IPS DF 6.9 (cell line): ENCODE results near the gene TBC1D7.

Source experiments
- DNase-seq: peaks from one replicate; pipeline ENCODE4 v3.0.0-alpha.2; 2013; ENCODE audit warnings: low read depth, low spot score
- H3K27ac ChIP-seq: one replicate; pipeline ENCODE4 v1.5.1; 2013; ENCODE audit warnings: low read length, control low read depth
- H3K27me3 ChIP-seq: 2 replicates; pipeline ENCODE4 v1.6.1; 2013; ENCODE audit warnings: mild to moderate bottlenecking, low read length; ENCODE audit not compliant: control insufficient read depth, insufficient read depth
- H3K36me3 ChIP-seq: 2 replicates; pipeline ENCODE4 v1.6.1; 2013; ENCODE audit warnings: low read length; ENCODE audit not compliant: control insufficient read depth, insufficient read depth
- H3K4me1 ChIP-seq: 2 replicates; pipeline ENCODE4 v1.6.1; 2013; ENCODE audit warnings: low read length; ENCODE audit not compliant: control insufficient read depth, insufficient read depth
- H3K4me3 ChIP-seq: 2 replicates; pipeline ENCODE4 v1.5.1; 2013; ENCODE audit warnings: mild to moderate bottlenecking, low read length
- H3K9me3 ChIP-seq: 2 replicates; pipeline ENCODE4 v1.6.1; 2013; ENCODE audit warnings: low read length, inconsistent platforms; ENCODE audit not compliant: control insufficient read depth, insufficient read depth
- WGBS: extraction: QIAGEN DNeasy Blood & Tissue Kit; methylation state at CpG from one replicate; pipeline ENCODE4 v1.1.7; 2013; ENCODE audit warnings: mixed read lengths, missing lambda C conversion rate; ENCODE audit not compliant: insufficient read length, insufficient coverage; 5-methylcytosine and 5-hydroxymethylcytosine counted together

Gene TBC1D7

DNA sequence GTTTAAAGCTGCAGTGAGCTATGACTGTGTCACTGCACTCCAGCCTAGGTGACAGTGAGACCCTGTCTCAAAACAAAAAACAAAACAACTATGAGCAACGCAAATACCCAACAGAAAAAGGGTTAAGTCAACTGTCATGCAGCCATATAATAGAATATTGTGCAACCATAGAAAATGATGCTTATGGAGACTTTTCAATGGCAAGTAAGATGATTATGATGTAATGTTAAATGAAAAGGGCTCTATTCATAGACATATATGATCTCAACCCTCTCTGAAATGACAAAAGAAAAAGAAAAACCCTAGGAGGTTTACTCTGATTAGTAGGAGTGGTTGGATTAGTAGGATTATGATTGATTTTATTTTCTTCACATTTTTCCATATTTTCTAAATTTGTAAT, 41.3 kb upstream of the TBC1D7 start:
- Histone ChIP-seq H3K9me3 (no peaks in the 10 kb centered on the region), H3K4me1 (peaks cover 6% of the 10 kb centered on the region; the same call in 1 of the 2 replicates), H3K27ac (no peak overlapping the region), H3K4me3 (no peak overlapping the region), H3K27me3 (no peaks in the 10 kb centered on the region), H3K36me3 (no peaks in the 10 kb centered on the region)
- WGBS = no CpG with 5 or more reads among the region's 1 CpG
- no peak for DNase-seq

DNA sequence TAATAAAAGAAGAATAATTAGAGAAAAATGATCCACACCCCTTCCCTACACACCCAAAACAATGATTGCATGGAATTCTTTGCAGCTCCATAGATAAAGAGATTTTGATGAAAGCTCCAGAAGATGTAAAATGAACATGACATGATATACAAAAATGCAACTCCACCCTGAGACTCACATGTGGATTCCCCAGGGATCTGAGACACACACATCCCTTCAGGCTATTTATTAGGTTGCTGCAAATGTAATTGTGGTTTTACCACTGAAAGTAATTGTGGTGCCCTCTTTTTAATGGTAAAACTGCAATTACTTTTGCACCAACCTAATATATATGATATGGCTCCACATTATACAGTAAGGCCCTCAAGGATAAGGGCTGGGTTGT, 40.4 kb upstream of the TBC1D7 start:
- no peak overlapping the region for H3K27ac ChIP-seq
- no peaks in the 10 kb centered on the region for H3K9me3 ChIP-seq
- DNase-seq = no peak
- H3K4me1 ChIP-seq = peaks cover 7% of the 10 kb centered on the region
- no peaks in the 10 kb centered on the region for H3K36me3 ChIP-seq
- no peak overlapping the region for H3K4me3 ChIP-seq
- no peaks in the 10 kb centered on the region for H3K27me3 ChIP-seq

DNA sequence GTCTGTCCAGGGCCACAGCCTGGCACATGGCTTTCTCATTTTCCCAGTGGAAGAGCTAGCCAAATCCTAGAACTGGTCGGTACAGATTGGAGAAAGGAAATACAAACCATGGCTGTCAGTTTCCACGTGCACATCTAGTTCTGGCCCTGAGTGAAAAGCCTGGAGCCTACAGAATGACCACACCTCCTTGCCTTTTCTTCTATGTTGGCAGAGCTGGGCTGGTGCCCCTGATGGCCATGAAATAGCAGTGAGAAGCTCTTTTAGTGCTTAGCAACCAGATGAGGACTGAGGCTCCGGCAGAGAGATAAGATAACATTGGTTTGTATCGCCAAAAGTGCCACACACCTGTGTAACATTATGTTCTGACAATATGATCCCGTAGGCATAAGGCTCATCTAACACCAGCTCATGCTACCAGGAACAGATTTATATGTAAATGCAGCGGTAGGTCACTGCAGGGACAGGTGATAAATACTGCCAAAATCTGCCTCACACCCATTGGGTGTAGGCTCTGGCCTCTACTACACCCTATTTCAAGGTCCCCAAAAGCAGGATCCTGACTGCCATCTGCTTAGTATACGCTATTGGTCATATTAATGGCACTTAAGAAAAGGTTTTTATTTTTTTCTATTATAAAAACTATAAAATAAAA, 39.9 kb upstream of the TBC1D7 start:
- Histone ChIP-seq H3K27me3 (no peaks in the 10 kb centered on the region), H3K4me3 (no peak overlapping the region), H3K36me3 (no peaks in the 10 kb centered on the region), H3K4me1 (peaks cover 7% of the 10 kb centered on the region), H3K9me3 (no peaks in the 10 kb centered on the region), H3K27ac (no peak overlapping the region)
- WGBS = no CpG with 5 or more reads among the region's 7 CpGs
- DNase-seq = no peak

DNA sequence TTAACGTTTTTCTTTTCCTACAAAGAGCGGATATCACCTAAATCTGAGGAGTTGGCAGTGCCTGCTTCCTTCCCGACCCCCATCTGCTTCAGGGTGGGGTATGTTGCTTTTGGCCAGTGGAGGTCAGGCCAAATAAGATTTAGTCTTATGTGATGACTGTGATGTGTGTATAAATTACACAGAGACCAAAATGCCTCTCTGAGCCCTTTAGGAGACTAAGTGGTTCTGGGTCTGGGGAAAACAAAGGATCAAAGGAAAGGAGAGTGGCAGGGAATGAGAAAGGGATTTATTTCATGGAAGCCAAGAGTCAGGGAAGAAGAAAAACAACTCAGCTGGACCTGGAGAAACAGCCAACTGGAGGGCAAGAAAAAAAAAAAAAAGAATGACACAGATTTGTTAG, 39.1 kb upstream of the TBC1D7 start:
- Histone ChIP-seq H3K4me3 (no peak overlapping the region), H3K27ac (no peak overlapping the region), H3K27me3 (no peaks in the 10 kb centered on the region), H3K9me3 (no peaks in the 10 kb centered on the region), H3K4me1 (peaks cover 7% of the 10 kb centered on the region), H3K36me3 (no peaks in the 10 kb centered on the region)
- no CpG with 5 or more reads among the region's 3 CpGs for WGBS
- no peak for DNase-seq

DNA sequence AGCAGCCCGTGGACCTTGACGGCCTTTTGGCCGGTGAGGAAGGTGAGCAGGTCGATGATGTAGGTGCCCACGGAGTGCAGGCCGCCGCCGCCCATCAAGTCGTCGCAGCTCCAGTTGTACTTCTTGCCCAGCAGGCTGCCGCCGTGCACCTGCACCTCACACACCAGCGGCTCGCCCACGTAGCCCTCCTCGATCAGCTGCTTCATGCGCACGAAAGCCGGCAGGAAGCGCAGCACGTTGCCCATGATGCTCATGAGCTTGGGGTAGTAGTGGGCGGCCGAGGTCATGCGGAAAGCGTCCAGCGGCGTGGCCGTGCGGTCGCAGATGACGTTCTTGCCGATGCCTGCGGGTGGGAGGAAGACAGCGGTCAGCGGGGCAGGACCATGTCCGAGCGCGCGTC, 37.0 kb upstream of the TBC1D7 start:
- Histone ChIP-seq H3K27me3 (no peaks in the 10 kb centered on the region), H3K36me3 (no peaks in the 10 kb centered on the region), H3K4me1 (peaks cover 7% of the 10 kb centered on the region), H3K4me3 (no peak overlapping the region), H3K9me3 (no peaks in the 10 kb centered on the region), H3K27ac (no peak overlapping the region)
- WGBS = no CpG with 5 or more reads among the region's 39 CpGs
- no peak for DNase-seq

DNA sequence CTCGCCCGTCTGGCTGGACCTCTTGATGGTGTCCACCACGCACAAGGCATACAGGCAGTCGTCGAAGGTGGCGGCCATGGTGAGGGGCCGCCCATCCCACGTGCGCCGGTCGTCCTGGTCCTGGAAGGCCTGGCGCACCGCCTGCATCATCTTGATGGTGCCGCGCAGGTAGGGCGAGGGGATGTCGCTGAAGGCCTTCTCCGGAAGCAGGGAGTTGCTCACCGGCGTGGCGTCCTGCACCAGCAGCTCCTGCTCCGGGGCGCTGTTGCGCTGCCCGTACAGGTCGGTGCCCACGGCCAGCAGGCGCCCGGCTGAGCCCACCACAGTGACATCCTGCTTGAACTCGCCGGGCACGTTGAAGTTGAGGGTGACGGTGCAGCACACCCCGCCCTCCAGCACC, 36.5 kb upstream of the TBC1D7 start:
- no peak for DNase-seq
- H3K27me3 ChIP-seq = no peaks in the 10 kb centered on the region
- peaks cover 7% of the 10 kb centered on the region for H3K4me1 ChIP-seq
- H3K36me3 ChIP-seq = no peaks in the 10 kb centered on the region
- no peak overlapping the region for H3K4me3 ChIP-seq
- whole genome bisulfite sequencing = no CpG with 5 or more reads among the region's 34 CpGs
- H3K27ac ChIP-seq = no peak overlapping the region
- no peaks in the 10 kb centered on the region for H3K9me3 ChIP-seq

DNA sequence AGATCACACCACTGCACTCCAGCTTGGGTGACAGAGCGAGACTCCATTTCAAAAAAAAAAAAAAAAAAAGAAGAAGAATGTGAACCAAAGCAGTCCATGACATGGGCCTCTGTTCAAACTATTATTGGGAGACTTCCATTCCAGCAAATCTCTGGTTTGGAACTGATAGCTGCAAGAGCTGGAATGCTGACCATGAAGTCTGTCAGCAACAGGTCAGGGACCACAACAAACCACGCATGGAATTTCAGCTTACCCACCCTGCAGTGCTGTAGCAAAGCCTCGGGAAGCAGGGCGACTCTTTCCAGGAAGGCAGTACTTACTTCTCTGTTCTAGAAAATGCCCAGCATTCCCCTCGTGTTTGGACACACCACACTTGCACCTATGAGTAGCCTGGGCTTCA, 34.1 kb upstream of the TBC1D7 start:
- Histone ChIP-seq H3K4me1 (peaks cover 4% of the 10 kb centered on the region), H3K9me3 (no peaks in the 10 kb centered on the region), H3K36me3 (no peaks in the 10 kb centered on the region), H3K27ac (no peak overlapping the region), H3K4me3 (no peak overlapping the region), H3K27me3 (no peaks in the 10 kb centered on the region)
- WGBS = no CpG with 5 or more reads among the region's 5 CpGs
- no peak for DNase-seq

DNA sequence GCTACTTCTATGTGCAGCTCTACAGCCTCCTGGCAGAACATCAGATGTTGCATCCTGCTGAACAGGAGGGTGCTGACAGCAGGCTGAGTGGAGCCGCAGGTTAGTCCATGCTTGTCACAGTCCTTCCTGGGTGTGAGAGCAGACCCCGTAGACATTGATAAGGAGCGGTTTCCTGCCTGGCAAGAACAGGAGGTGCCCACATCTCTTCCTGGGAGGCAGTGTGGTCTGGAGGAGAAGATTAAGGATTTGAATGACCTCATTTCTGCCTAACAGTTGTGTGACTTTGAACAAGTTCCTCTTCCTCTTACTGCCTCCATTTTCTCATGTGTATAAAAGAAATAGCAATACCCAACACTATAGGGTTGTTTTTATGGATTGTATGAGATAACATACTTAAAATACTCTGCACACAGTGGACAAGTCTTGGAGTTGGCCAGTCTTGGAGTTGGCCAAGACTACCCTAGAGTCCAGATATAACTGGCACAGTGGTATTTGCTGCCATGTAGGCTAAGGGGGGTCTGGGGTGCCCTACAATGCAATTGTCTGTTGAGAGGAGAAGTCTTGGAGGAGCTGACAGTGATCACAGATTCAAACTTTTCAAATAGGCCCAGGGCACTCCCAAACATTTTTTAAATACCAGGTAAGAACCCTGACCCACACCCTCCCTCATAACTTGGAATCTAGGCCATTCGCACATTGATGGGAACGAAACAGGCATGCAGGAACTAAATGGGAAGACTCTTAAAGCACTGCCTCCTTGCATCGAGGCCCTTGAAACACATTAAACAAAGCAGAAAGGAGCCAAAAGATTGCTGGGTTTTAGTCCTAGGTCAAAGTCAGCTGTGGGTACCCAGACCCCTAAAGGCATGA, 32.6 kb upstream of the TBC1D7 start:
- peaks cover 2% of the 10 kb centered on the region; the same call in 1 of the 2 replicates for H3K4me1 ChIP-seq
- WGBS = no CpG with 5 or more reads among the region's 6 CpGs
- no peaks in the 10 kb centered on the region for H3K36me3 ChIP-seq
- H3K4me3 ChIP-seq = no peak overlapping the region
- H3K27ac ChIP-seq = no peak overlapping the region
- no peaks in the 10 kb centered on the region for H3K9me3 ChIP-seq
- H3K27me3 ChIP-seq = no peaks in the 10 kb centered on the region
- no peak for DNase-seq

DNA sequence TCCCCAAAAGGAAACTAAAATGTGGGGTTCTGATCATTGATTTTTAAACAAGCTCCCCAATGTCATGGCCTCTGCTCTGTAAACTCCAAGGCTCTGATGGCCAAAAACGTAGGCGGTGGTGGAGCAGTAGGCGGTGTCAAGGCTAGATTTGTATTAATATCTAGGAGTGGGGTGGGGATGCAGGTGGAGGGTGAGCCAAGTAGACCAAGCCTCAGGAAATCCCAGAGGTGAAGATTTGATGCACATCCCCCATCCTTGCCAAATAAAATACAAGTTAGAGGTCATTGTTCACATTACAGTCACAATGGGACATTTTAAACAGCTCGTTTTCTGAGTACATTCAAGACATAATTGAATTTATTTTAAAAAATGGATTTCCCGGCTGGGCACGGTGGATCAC, 30.9 kb upstream of the TBC1D7 start:
- H3K9me3 ChIP-seq = no peaks in the 10 kb centered on the region
- no peak overlapping the region for H3K4me3 ChIP-seq
- no peaks in the 10 kb centered on the region for H3K27me3 ChIP-seq
- no CpG with 5 or more reads among the region's 6 CpGs for WGBS
- H3K36me3 ChIP-seq = no peaks in the 10 kb centered on the region
- peaks cover 3% of the 10 kb centered on the region; the same call in 1 of the 2 replicates for H3K4me1 ChIP-seq
- no peak for DNase-seq
- H3K27ac ChIP-seq = no peak overlapping the region

DNA sequence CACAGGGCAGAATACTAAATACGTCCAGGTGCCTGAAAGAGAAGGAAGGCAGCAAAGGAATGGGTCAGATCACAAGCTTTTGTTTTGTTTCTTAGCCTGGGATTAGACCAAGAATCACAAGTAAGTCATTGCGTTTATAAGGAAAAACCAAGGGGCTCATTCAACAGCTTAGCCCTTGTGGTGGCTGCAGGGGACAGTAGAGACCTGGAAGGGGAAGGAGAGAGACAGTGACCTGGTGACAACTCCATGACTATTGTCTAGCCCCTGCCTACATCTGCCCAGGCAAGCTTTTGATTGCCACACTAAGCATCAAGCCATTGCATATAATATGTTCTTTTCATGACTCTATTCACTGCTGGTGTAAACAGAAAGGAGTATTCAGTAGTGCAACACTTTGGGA, 30.2 kb upstream of the TBC1D7 start:
- no peaks in the 10 kb centered on the region for H3K36me3 ChIP-seq
- no peak overlapping the region for H3K27ac ChIP-seq
- DNase-seq = no peak
- H3K4me1 ChIP-seq = 0 out of 2 replicates have a peak, but pooled peaks cover 1% of the 10 kb centered on the region
- H3K9me3 ChIP-seq = no peaks in the 10 kb centered on the region
- no CpG with 5 or more reads among the region's 2 CpGs for WGBS
- no peaks in the 10 kb centered on the region for H3K27me3 ChIP-seq
- H3K4me3 ChIP-seq = no peak overlapping the region
